ENCODE data around the gene GPD1L.

Gene GPD1L

GRCh38 chr3:32138545-32139104, 32.2 kb downstream of the GPD1L start:
- TF ChIP-seq CTCF (conservative IDR thresholded peaks at IDR 0.05) = no peak
- H3K27ac ChIP-seq = no peak overlapping the region

GRCh38 chr3:32140943-32141342, 34.5 kb downstream of the GPD1L start:
- no peak overlapping the region for H3K27ac ChIP-seq
- TF ChIP-seq CTCF (conservative IDR thresholded peaks at IDR 0.05) = no peak

- TF ChIP-seq CTCF (conservative IDR thresholded peaks at IDR 0.05) = peak; percentile 91
- peak overlapping the region; percentile 20; the same call in 1 of the 2 replicates for H3K27ac ChIP-seq
These were observed 37.7 kb downstream of the GPD1L start for GRCh38 chr3:32143849-32144757.

GRCh38 chr3:32146746-32147211, 40.4 kb downstream of the GPD1L start:
- peak overlapping the region; percentile 53 for H3K27ac ChIP-seq
- no peak for TF ChIP-seq CTCF (conservative IDR thresholded peaks at IDR 0.05)

GRCh38 chr3:32147509-32147908, 41.1 kb downstream of the GPD1L start:
- no peak for TF ChIP-seq CTCF (conservative IDR thresholded peaks at IDR 0.05)
- H3K27ac ChIP-seq = peak overlapping the region; percentile 53

GRCh38 chr3:32147933-32148332, 41.5 kb downstream of the GPD1L start:
- peak overlapping the region; percentile 53; the same call in 1 of the 2 replicates for H3K27ac ChIP-seq
- 0 out of 2 replicates have a peak, but pooled peaks have one; percentile 16 for TF ChIP-seq CTCF (conservative IDR thresholded peaks at IDR 0.05)

- 0 out of 2 replicates have a peak, but pooled peaks have one; percentile 2 for TF ChIP-seq CTCF (conservative IDR thresholded peaks at IDR 0.05)
- no peak overlapping the region for H3K27ac ChIP-seq
These were observed 41.9 kb downstream of the GPD1L start for GRCh38 chr3:32148351-32148750.
